ENCODE data around the gene SCNM1. TPM values are rescaled to one million over a fixed set of nuclear protein-coding genes. Genes with fewer than 3 reads are reported as not detected.

SCNM1 gene
- total RNA-seq (10 to 100 TPM; 30.0 to 31.3 TPM), polyA plus RNA-seq (10 to 100 TPM; 50.7 to 73.8 TPM)
- long read RNA-seq, donor 1, transcript SCNM1-203 (2 exons, 619 nt): major isoform, 5 of 11 reads
- long read RNA-seq, donor 1, partial matches to known transcripts: 0 of 11 reads
- long read RNA-seq, donor 1, other reads (novel, unspliced or antisense): 0 of 11 reads
- long read RNA-seq, donor 2, partial matches to known transcripts: 0 of 9 reads
- long read RNA-seq, donor 2, other reads (novel, unspliced or antisense): 0 of 9 reads
- long read RNA-seq, donor 3, partial matches to known transcripts: 0 of 13 reads
- long read RNA-seq, donor 3, other reads (novel, unspliced or antisense): 0 of 13 reads
- long read RNA-seq, donor 4, transcript SCNM1-202 (7 exons, 2,016 nt): major isoform, 6 of 14 reads
- long read RNA-seq, donor 4, partial matches to known transcripts: 0 of 14 reads
- long read RNA-seq, donor 4, other reads (novel, unspliced or antisense): 0 of 14 reads
- long read RNA-seq, donor 5, transcript SCNM1-203 (2 exons, 619 nt): minor isoform, 7 of 65 reads
- long read RNA-seq, donor 5, transcript SCNM1-202 (7 exons, 2,016 nt): major isoform, 15 of 65 reads
- long read RNA-seq, donor 5, partial matches to known transcripts: 6 of 65 reads
- long read RNA-seq, donor 5, other reads (novel, unspliced or antisense): 30 of 65 reads

DNA sequence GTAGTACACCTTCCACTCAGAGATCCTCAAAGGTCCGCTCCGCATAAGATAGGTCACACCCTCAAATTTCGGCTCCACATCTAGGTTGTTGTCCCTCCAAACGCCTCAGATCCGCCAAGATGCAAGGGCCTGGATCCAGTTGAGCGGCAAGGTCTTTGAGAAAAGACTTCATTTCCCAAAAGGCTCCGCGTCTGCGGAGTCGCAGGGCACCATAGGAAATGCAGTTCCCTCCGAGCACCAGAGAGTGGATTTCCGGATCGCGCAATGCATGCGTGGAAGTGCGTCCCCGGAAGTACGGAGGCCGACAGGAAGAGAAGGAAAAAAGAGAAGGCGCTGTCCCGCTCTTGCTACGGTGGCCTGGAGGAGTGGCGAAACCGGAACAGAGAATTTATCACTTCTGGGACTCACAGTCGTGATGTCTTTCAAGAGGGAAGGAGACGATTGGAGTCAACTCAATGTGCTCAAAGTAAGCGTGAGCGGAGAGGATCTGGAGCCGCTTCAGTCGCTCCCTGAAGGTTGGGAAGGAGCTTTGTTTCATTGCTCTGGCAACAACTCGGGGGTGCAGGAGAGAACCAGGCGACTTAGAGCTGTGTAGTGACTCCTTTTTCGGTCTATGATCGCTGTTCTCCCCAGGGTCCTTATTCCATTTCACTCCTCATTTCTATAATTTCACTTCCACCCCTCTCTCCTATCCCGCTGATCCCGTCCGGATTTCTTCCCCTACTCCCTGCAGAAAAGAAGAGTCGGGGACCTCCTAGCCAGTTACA, at the start of gene SCNM1, which contains the start of gene LYSMD1:
SCNM1 (plus strand) TSS at position 407 of the 767 bp plus-strand sequence; CDS start at position 416, 9 bp downstream.
LYSMD1 (minus strand) TSS at position 165 of the 767 bp plus-strand sequence. CDS start 644 bp downstream, outside the sequence.
- Histone ChIP-seq H3K27me3 (ENCODE audit: control insufficient read depth in 3 of 3, insufficient read depth in 3 of 3, low read length in 2 of 3) (no peaks in the 10 kb centered on the region), H3K36me3 (ENCODE audit: control insufficient read depth in 4 of 4, insufficient read depth in 4 of 4, low read length in 4 of 4) (peaks cover under 1 to 22% (median 18%) of the 10 kb centered on the region in 4 donors), H3K9me3 (ENCODE audit: control insufficient read depth in 4 of 4, insufficient read depth in 3 of 4, low read length in 3 of 4) (no peaks in the 10 kb centered on the region), H3K9ac (ENCODE audit: insufficient read depth in 1 of 2, low read length in 2 of 2) (peak within 1 kb of the TSS; percentile 69 to 76), H3K27ac (ENCODE audit: low read depth in 1 of 2, low read length in 1 of 2) (peak within 1 kb of the TSS; percentile 87 to 91), H3K4me3 (peak within 1 kb of the TSS; percentile 70), H3K4me1 (ENCODE audit: control insufficient read depth in 5 of 5, insufficient read depth in 5 of 5, low read length in 5 of 5) (peaks cover 6 to 20% (median 8%) of the 10 kb centered on the region in 5 donors)
- ATAC-seq (ENCODE audit: insufficient read depth, low FRiP score) (peak; percentile 94), DNase-seq (peak; percentile 98 to 100 (median 100))
- TF ChIP-seq CTCF (IDR thresholded peaks at IDR 0.05; ENCODE audit: control extremely low read depth, extremely low read depth): peak; percentile 2
- 0 to 1% methylated on average over 38 of the region's 38 CpGs for WGBS, 2 donors

- Histone ChIP-seq H3K4me1 (ENCODE audit: control insufficient read depth in 5 of 5, insufficient read depth in 5 of 5, low read length in 5 of 5) (no peaks in the 10 kb centered on the region), H3K27me3 (ENCODE audit: control insufficient read depth in 3 of 3, insufficient read depth in 3 of 3, low read length in 2 of 3) (no peaks in the 10 kb centered on the region), H3K9ac (ENCODE audit: insufficient read depth in 1 of 2, low read length in 2 of 2) (no peak overlapping the region), H3K4me3 (no peak overlapping the region), H3K9me3 (ENCODE audit: control insufficient read depth in 4 of 4, insufficient read depth in 3 of 4, low read length in 3 of 4) (no peaks in the 10 kb centered on the region), H3K36me3 (ENCODE audit: control insufficient read depth in 4 of 4, insufficient read depth in 4 of 4, low read length in 4 of 4) (peaks cover 0 to 3% (median 2%) of the 10 kb centered on the region in 4 donors), H3K27ac (ENCODE audit: low read depth in 1 of 2, low read length in 1 of 2) (no peak overlapping the region)
- ATAC-seq (ENCODE audit: insufficient read depth, low FRiP score) (no peak), DNase-seq (no peak)
- WGBS, 2 donors: 87 to 90% methylated on average over 5 of the region's 5 CpGs
- TF ChIP-seq CTCF (IDR thresholded peaks at IDR 0.05; ENCODE audit: control extremely low read depth, extremely low read depth): no peak
Observed at GRCh38 chr1:151124763-151125403, 41.1 kb upstream of the SCNM1 start.

DNA sequence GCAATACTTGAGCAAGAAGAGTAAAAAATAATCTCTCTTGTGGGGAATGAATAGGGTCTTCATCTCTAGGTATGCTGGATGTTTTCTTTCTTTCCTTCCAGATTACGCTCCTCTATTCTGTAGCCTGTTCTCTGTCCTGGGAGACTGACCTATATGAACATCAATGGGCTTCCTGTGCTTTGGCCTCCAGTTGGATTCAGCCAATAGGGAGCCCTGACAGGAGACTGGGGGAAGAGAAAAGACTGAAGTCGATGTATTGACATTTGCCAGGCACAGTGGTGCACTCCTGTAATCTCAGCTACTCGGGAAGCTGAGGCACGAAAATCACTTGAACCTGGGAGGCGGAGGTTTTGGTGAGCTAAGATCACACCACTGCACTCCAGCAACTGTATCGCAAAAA, 37.1 kb upstream of the SCNM1 start:
- Histone ChIP-seq H3K27me3 (ENCODE audit: control insufficient read depth in 3 of 3, insufficient read depth in 3 of 3, low read length in 2 of 3) (no peaks in the 10 kb centered on the region), H3K36me3 (ENCODE audit: control insufficient read depth in 4 of 4, insufficient read depth in 4 of 4, low read length in 4 of 4) (peaks cover 0 to 3% (median under 1%) of the 10 kb centered on the region in 4 donors), H3K9ac (ENCODE audit: insufficient read depth in 1 of 2, low read length in 2 of 2) (no peak overlapping the region), H3K4me1 (ENCODE audit: control insufficient read depth in 5 of 5, insufficient read depth in 5 of 5, low read length in 5 of 5) (peaks cover 0 to 21% (median 0%) of the 10 kb centered on the region in 5 donors), H3K9me3 (ENCODE audit: control insufficient read depth in 4 of 4, insufficient read depth in 3 of 4, low read length in 3 of 4) (no peaks in the 10 kb centered on the region), H3K27ac (ENCODE audit: low read depth in 1 of 2, low read length in 1 of 2) (no peak overlapping the region), H3K4me3 (no peak overlapping the region)
- WGBS, 2 donors: 79 to 88% methylated on average over 6 of the region's 6 CpGs
- TF ChIP-seq CTCF (IDR thresholded peaks at IDR 0.05; ENCODE audit: control extremely low read depth, extremely low read depth): no peak
- DNase-seq (no peak), ATAC-seq (ENCODE audit: insufficient read depth, low FRiP score) (no peak)
